Suprapubic skin (tissue), 4 donors: ENCODE measurements around the gene GRIK3. TPM values are rescaled to one million over a fixed set of nuclear protein-coding genes. Genes with fewer than 3 reads are reported as not detected.

ENCODE experiments used
- DNase-seq, 2 donors: peaks; one replicate each; pipeline ENCODE4 v3.0.0-alpha.2; 2019; ENCODE audit warnings: low spot score in 2 of 2
- H3K27ac ChIP-seq: fragments of 200-600 bp; sonication (generic); one replicate; pipeline ENCODE4 v1.5.1; 2019
- H3K27me3 ChIP-seq: fragments of 200-600 bp; sonication (generic); one replicate; pipeline ENCODE4 v1.5.1; 2019
- H3K36me3 ChIP-seq: fragments of 200-600 bp; sonication (generic); one replicate; pipeline ENCODE4 v1.5.1; 2019
- H3K4me1 ChIP-seq: fragments of 200-600 bp; sonication (generic); one replicate; pipeline ENCODE4 v1.5.1; 2019
- H3K4me3 ChIP-seq: fragments of 200-600 bp; sonication (generic); one replicate; pipeline ENCODE4 v1.5.1; 2019; ENCODE audit warnings: mild to moderate bottlenecking
- H3K9me3 ChIP-seq: fragments of 200-600 bp; sonication (generic); one replicate; pipeline ENCODE4 v1.5.1; 2019
- EP300 ChIP-seq: sonication (generic); formaldehyde crosslinking; IDR thresholded peaks from one replicate; pipeline ENCODE4 v1.6.1; 2017; ENCODE audit warnings: antibody characterized with exemption
- POLR2A ChIP-seq, 2 donors: fragments of 450-650 bp; IDR thresholded peaks; one replicate each; pipeline ENCODE4 v1.6.1; 2017; ENCODE audit warnings: antibody characterized with exemption in 2 of 2, mild to moderate bottlenecking in 2 of 2, moderate library complexity in 2 of 2
- POLR2AphosphoS5 ChIP-seq, 3 donors: sonication (generic); formaldehyde crosslinking; IDR thresholded peaks; one replicate each; pipeline ENCODE4 v1.6.1; 2017; ENCODE audit warnings: antibody characterized with exemption in 3 of 3
- WGBS: methylation state at CpG from one replicate; pipeline ENCODE4 v1.1.5; 2018; 5-methylcytosine and 5-hydroxymethylcytosine counted together
- total RNA-seq, 4 donors: library from RNA; depleted of rRNA; stranded (reverse); fragments of >200 nt; gene quantifications; one replicate each; pipeline ENCODE4 v1.1.0, GENCODE V29; 2016
- TF ChIP-seq, protein P1 (sequence below), 2 donors: fragments of 200-600 bp in 1 of 2; fragments of 450-650 bp in 1 of 2; sonication (generic) in 1 of 2; IDR thresholded peaks; one replicate each; pipeline ENCODE4 v1.5.1; 2016 to 2019; ENCODE audit warnings: antibody characterized with exemption in 2 of 2, mild to moderate bottlenecking in 1 of 2, moderate library complexity in 1 of 2

Gene GRIK3
- total RNA-seq, 4 donors from 2014 or later: 0.18 to 0.64 (median 0.37) TPM

DNA sequence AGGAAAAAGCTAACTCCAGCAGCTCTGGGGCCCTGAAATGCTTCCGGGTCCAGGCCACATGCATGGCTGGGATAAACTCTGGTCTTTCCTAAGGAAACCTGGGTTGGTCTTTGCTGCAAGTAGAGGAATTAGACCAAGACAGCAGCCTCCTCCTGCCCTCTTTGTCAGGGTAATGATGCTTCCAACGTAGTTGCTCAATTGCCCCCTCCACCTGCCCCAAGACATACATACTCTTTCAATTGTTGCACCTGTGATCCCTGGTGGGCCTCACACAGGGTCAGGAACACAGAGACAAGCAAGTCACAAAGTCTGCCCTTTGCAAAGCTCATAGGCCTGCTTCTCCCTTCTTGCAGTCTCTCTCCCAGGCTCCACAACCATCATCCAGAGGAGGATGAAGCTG, 41.9 kb upstream of the GRIK3 start:
- H3K36me3 ChIP-seq: no peaks in the 10 kb centered on the region
- H3K4me1 ChIP-seq: peaks cover 1% of the 10 kb centered on the region
- no peak for DNase-seq
- TF ChIP-seq POLR2A (IDR thresholded peaks at IDR 0.05) (no peak), EP300 (no peak)
- H3K27me3 ChIP-seq: peaks cover 20% of the 10 kb centered on the region
- no peak overlapping the region for H3K27ac ChIP-seq
- no peaks in the 10 kb centered on the region for H3K9me3 ChIP-seq
- WGBS: 68% methylated on average over 2 of the region's 2 CpGs
- no peak overlapping the region for H3K4me3 ChIP-seq

- TF ChIP-seq POLR2AphosphoS5 (IDR thresholded peaks at IDR 0.05) (no peak), POLR2A (IDR thresholded peaks at IDR 0.05) (no peak), EP300 (no peak)
- TF ChIP-seq, protein P1, sequence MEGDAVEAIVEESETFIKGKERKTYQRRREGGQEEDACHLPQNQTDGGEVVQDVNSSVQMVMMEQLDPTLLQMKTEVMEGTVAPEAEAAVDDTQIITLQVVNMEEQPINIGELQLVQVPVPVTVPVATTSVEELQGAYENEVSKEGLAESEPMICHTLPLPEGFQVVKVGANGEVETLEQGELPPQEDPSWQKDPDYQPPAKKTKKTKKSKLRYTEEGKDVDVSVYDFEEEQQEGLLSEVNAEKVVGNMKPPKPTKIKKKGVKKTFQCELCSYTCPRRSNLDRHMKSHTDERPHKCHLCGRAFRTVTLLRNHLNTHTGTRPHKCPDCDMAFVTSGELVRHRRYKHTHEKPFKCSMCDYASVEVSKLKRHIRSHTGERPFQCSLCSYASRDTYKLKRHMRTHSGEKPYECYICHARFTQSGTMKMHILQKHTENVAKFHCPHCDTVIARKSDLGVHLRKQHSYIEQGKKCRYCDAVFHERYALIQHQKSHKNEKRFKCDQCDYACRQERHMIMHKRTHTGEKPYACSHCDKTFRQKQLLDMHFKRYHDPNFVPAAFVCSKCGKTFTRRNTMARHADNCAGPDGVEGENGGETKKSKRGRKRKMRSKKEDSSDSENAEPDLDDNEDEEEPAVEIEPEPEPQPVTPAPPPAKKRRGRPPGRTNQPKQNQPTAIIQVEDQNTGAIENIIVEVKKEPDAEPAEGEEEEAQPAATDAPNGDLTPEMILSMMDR (IDR thresholded peaks at IDR 0.05): no peak
- no peak for DNase-seq
- WGBS: 66% methylated on average over 9 of the region's 9 CpGs
- Histone ChIP-seq H3K27me3 (peaks cover 29% of the 10 kb centered on the region), H3K4me1 (peaks cover 11% of the 10 kb centered on the region), H3K9me3 (no peaks in the 10 kb centered on the region), H3K36me3 (no peaks in the 10 kb centered on the region), H3K4me3 (no peak overlapping the region), H3K27ac (no peak overlapping the region)
These were observed 39.6 kb upstream of the GRIK3 start for GRCh38 chr1:37073854-37074379.

GRCh38 chr1:37073152-37073853, 39.0 kb upstream of the GRIK3 start:
- 61% methylated on average over 9 of the region's 9 CpGs for WGBS
- Histone ChIP-seq H3K27ac (no peak overlapping the region), H3K9me3 (no peaks in the 10 kb centered on the region), H3K36me3 (no peaks in the 10 kb centered on the region), H3K4me3 (no peak overlapping the region), H3K27me3 (peaks cover 32% of the 10 kb centered on the region), H3K4me1 (peaks cover 11% of the 10 kb centered on the region)
- DNase-seq: no peak
- TF ChIP-seq, protein P1 (IDR thresholded peaks at IDR 0.05): no peak

- no peaks in the 10 kb centered on the region for H3K36me3 ChIP-seq
- peaks cover 11% of the 10 kb centered on the region for H3K4me1 ChIP-seq
- DNase-seq: no peak
- peaks cover 40% of the 10 kb centered on the region for H3K27me3 ChIP-seq
- no peak overlapping the region for H3K27ac ChIP-seq
- H3K4me3 ChIP-seq: no peak overlapping the region
- WGBS: 62% methylated on average over 7 of the region's 7 CpGs
- no peaks in the 10 kb centered on the region for H3K9me3 ChIP-seq
- TF ChIP-seq POLR2A (IDR thresholded peaks at IDR 0.05): no peak
- no peak for TF ChIP-seq EP300
- TF ChIP-seq, protein P1 (IDR thresholded peaks at IDR 0.05): no peak
- no peak for TF ChIP-seq POLR2AphosphoS5 (IDR thresholded peaks at IDR 0.05)
These were observed 37.5 kb upstream of the GRIK3 start for GRCh38 chr1:37071829-37072228.

DNA sequence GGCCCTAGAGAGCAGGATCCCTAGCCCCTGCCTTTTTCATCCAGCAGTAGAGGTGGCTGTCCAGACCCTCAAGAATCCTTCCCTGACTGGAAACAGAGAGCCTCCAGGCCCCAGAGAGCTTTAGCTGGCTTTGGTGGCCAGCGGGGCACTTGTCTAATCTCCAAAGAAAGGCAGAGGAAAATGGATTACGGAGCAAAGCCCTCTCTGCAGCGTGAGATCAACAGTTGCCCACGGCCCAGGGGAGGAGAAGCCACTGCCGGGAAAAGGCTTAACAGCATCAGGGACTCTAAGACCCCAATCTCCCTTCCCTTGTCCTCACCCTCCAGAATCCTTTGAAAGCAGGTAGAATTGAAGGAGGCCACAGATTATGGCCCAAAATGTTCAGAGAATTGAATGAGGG, 35.8 kb upstream of the GRIK3 start:
- Histone ChIP-seq H3K27me3 (peaks cover 44% of the 10 kb centered on the region), H3K4me1 (peaks cover 11% of the 10 kb centered on the region), H3K27ac (no peak overlapping the region), H3K9me3 (no peaks in the 10 kb centered on the region), H3K36me3 (no peaks in the 10 kb centered on the region), H3K4me3 (no peak overlapping the region)
- WGBS: 74% methylated on average over 5 of the region's 5 CpGs
- TF ChIP-seq EP300 (no peak), POLR2A (IDR thresholded peaks at IDR 0.05) (no peak), POLR2AphosphoS5 (IDR thresholded peaks at IDR 0.05) (no peak)
- TF ChIP-seq, protein P1 (IDR thresholded peaks at IDR 0.05): no peak
- DNase-seq: no peak

GRCh38 chr1:37069406-37069805, 35.1 kb upstream of the GRIK3 start:
- H3K27me3 ChIP-seq: peaks cover 51% of the 10 kb centered on the region
- 87% methylated on average over 4 of the region's 4 CpGs for WGBS
- TF ChIP-seq, protein P1 (IDR thresholded peaks at IDR 0.05): no peak
- no peak for TF ChIP-seq POLR2A (IDR thresholded peaks at IDR 0.05)
- TF ChIP-seq EP300: no peak
- TF ChIP-seq POLR2AphosphoS5 (IDR thresholded peaks at IDR 0.05): no peak

More at GRCh38 chr1:37069406-37069805, 35.1 kb upstream of the GRIK3 start:
- Histone ChIP-seq H3K4me1 (peaks cover 11% of the 10 kb centered on the region), H3K4me3 (no peak overlapping the region), H3K27ac (no peak overlapping the region), H3K9me3 (no peaks in the 10 kb centered on the region), H3K36me3 (no peaks in the 10 kb centered on the region)
- no peak for DNase-seq
